Bronchial epithelial cell (primary cell): ENCODE data around the gene YIPF1. TPM values are rescaled to one million over a fixed set of nuclear protein-coding genes. Genes with fewer than 3 reads are reported as not detected.
"Not testable (repeated sequence)": the region's sequence is repeated elsewhere in the genome, so short reads cannot be mapped to it uniquely, and the experiment has no call there.

Source experiments
- DNase-seq: peaks from one replicate; pipeline ENCODE4 v3.0.0-alpha.2; 2010; ENCODE audit warnings: low read depth
- FAIRE-seq: peaks from 2 replicates; lab custom pipeline; 2011; peaks lifted over from hg19 to GRCh38; lab: Jason Lieb, UNC
- H3K27me3 ChIP-seq: 2 replicates; pipeline ENCODE4 v1.5.1; 2011; ENCODE audit warnings: low read length; ENCODE audit not compliant: control insufficient read depth, insufficient read depth
- H3K36me3 ChIP-seq: 2 replicates; pipeline ENCODE4 v1.5.1; 2011; ENCODE audit warnings: low read length; ENCODE audit not compliant: control insufficient read depth, insufficient read depth
- H3K4me3 ChIP-seq: 2 replicates; pipeline ENCODE4 v1.5.1; 2011; ENCODE audit warnings: mild to moderate bottlenecking, low read depth, low read length, control low read depth
- CTCF ChIP-seq: IDR thresholded peaks from 2 replicates; pipeline ENCODE4 v1.5.1; 2011; ENCODE audit warnings: mild to moderate bottlenecking, moderate library complexity, low read length, control low read depth, inconsistent platforms; ENCODE audit not compliant: insufficient read depth, severe bottlenecking
- total RNA-seq: library from RNA; depleted of rRNA; stranded (reverse); fragments of >200 nt; gene quantifications from 2 replicates; pipeline ENCODE4 v1.2.1, GENCODE V29; 2014

YIPF1 gene
- total RNA-seq, 1 donor from 2014 or later = 18.7 TPM

DNA sequence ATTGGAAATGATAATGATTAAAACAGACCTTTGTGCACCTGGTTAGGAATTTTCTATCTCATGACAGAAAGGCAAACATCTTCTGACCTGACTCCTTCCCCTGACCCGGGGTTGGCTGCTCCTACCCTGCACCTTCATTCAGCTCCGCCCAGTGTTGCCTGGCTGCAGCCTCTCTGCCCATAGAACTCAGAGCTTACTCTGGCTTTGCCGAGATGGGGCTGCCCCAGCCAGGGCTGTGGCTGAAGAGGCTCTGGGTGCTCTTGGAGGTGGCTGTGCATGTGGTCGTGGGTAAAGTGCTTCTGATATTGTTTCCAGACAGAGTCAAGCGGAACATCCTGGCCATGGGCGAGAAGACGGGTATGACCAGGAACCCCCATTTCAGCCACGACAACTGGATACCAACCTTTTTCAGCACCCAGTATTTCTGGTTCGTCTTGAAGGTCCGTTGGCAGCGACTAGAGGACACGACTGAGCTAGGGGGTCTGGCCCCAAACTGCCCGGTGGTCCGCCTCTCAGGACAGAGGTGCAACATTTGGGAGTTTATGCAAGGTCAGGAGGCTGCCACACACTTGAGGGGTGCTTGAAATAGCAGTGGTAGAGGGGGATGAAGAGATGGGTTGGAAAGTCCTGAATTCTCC lies 4.5 kb upstream of the YIPF1 start, which contains the start of gene DIO1:
TSS of gene DIO1 (plus strand) at position 189 of the 638 bp plus-strand sequence. CDS start at position 213, 24 bp downstream.
- FAIRE-seq = no peak
- no peak for TF ChIP-seq CTCF
- no peaks in the 10 kb centered on the region for H3K27me3 ChIP-seq
- H3K36me3 ChIP-seq = no peaks in the 10 kb centered on the region
- H3K4me3 ChIP-seq = no peak within 1 kb of the TSS
- DNase-seq = no peak

- FAIRE-seq (no peak), DNase-seq (no peak)
- Histone ChIP-seq H3K4me3 (no peak overlapping the region), H3K36me3 (no peaks in the 10 kb centered on the region), H3K27me3 (no peaks in the 10 kb centered on the region)
- no peak for TF ChIP-seq CTCF
Observed at GRCh38 chr1:53892911-53893310, 3.3 kb upstream of the YIPF1 start.

GRCh38 chr1:53891678-53892077 lies 2.1 kb upstream of the YIPF1 start:
- Histone ChIP-seq H3K27me3 (no peaks in the 10 kb centered on the region), H3K36me3 (peaks cover 3% of the 10 kb centered on the region), H3K4me3 (no peak overlapping the region)
- no peak for TF ChIP-seq CTCF
- DNase-seq = no peak
- no peak for FAIRE-seq

DNA sequence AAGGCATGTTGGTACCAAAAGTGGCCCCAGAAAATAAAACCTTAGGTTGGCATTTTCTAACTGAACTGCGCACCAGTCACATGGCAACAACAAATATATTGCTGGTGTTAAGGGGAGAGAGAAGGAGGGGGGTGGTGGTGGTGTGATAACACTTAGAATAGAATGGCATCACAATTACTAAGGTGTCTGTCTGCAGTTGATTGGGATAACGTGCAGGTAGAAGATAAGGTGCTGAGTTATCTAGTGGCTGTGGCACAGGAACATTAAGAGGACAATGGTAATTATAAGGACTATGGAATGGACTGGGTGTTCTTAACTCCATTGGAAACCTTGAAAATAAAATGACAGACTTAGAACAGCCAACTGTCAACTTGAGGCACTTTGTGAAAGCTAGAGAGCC lies 1.4 kb upstream of the YIPF1 start:
- FAIRE-seq (no peak), DNase-seq (no peak)
- Histone ChIP-seq H3K36me3 (peaks cover 6% of the 10 kb centered on the region), H3K4me3 (no peak overlapping the region), H3K27me3 (no peaks in the 10 kb centered on the region)
- no peak for TF ChIP-seq CTCF

- no peak for TF ChIP-seq CTCF
- Histone ChIP-seq H3K36me3 (peaks cover 7% of the 10 kb centered on the region), H3K27me3 (no peaks in the 10 kb centered on the region), H3K4me3 (peak overlapping the region; percentile 85)
- DNase-seq (peak; percentile 40), FAIRE-seq (no peak)
Observed at GRCh38 chr1:53890522-53890941, 935 bp upstream of the YIPF1 start.

DNA sequence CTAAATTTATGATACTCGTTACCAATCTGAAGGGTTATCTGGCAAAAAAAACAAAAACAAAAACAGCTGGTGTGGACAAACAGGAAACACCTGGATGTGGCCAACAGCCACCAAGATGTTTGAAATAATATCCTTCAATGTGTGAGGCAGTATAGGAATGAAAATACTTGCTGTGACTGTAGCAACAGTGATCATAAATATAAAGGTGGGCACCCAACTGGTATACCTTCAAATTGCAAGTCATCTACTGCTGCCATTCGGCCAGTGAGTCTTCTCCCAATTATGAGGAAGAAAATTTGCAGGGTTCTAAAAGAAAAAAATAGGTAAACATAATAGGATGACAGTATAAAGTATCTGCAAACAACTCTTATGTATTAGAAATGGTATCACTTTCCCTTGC lies 916 bp downstream of the YIPF1 start:
- Histone ChIP-seq H3K4me3 (no peak overlapping the region), H3K27me3 (no peaks in the 10 kb centered on the region), H3K36me3 (peaks cover 7% of the 10 kb centered on the region)
- DNase-seq (no peak), FAIRE-seq (no peak)
- TF ChIP-seq CTCF = no peak

DNA sequence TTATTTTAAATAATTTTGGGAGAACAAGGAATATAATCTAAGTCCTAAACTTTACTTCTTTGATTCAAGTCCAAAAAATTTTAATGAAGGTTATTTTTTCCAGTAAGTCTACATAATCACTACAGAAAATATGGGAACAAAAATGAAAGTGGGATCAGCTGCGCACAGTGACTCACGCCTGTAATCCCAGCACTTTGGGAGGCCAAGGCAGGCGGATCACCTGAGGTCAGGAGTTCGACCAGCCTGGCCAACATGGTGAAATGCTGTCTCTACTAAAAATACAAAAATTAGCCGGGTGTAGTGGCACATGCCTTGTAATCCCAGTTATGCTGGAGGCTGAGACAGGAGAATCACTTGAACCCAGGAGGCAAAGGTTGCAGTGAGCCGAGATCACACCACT lies 6.0 kb downstream of the YIPF1 start:
- H3K36me3 ChIP-seq, FAIRE-seq, DNase-seq, H3K4me3 ChIP-seq, H3K27me3 ChIP-seq: not testable (repeated sequence)

DNA sequence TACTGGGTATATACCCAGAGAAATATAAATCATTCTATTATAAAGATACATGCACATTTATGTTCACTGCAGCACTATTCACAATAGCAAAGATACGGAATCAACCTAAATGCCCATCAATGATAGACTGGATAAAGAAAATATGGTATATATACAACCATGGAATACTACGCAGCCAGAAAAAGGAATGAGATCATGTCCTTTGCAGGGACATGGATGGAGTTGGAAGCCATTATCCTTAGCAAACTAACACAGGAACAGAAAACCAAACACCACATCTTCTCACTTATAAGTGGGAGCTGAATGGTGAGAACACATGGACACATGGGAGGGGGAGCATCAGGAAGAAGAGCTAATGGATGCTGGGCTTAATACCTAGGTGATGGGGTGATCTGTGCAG lies 7.7 kb downstream of the YIPF1 start:
- H3K36me3 ChIP-seq, H3K27me3 ChIP-seq, DNase-seq, H3K4me3 ChIP-seq, FAIRE-seq: not testable (repeated sequence)
